ENCODE results near the gene TBC1D22A.

- TF ChIP-seq EZH2 (IDR thresholded peaks at IDR 0.05; ENCODE audit: borderline replicate concordance, low read depth, low read length) = no peak
- TF ChIP-seq MCM7 (IDR thresholded peaks at IDR 0.05) = no peak
- no peak for TF ChIP-seq PHF8 (IDR thresholded peaks at IDR 0.05; ENCODE audit: borderline replicate concordance, low read length)
- TF ChIP-seq U2AF2 (optimal IDR thresholded peaks at IDR 0.05; ENCODE audit: low read depth, low read length) = no peak
- TF ChIP-seq KDM1A (IDR thresholded peaks at IDR 0.05) = no peak
- no peak for TF ChIP-seq ZNF174 (CRISPR knock-in tag; IDR thresholded peaks at IDR 0.05)
These were observed 457.3 kb downstream of the TBC1D22A start for GRCh38 chr22:47219789-47220188.

Measured in K562 (cell line).